H9 (cell line): Measurements from ENCODE around the gene AHDC1. TPM values are rescaled to one million over a fixed set of nuclear protein-coding genes. Genes with fewer than 3 reads are reported as not detected.

ENCODE experiments used
- DNase-seq: peaks from one replicate; pipeline ENCODE4 v3.0.0-alpha.2; 2017
- H2AFZ ChIP-seq: one replicate; pipeline ENCODE4 v1.6.1; 2013; ENCODE audit warnings: mild to moderate bottlenecking, low read length, control low read depth, moderate library complexity
- H2AK5ac ChIP-seq: 2 replicates; pipeline ENCODE4 v1.6.1; 2013; ENCODE audit warnings: low read length, control low read depth, mixed read lengths; ENCODE audit not compliant: insufficient read length
- H2BK120ac ChIP-seq: one replicate; pipeline ENCODE4 v1.6.1; 2013; ENCODE audit warnings: low read depth, mild to moderate bottlenecking, low read length, control low read depth, inconsistent platforms; ENCODE audit not compliant: poor library complexity, severe bottlenecking
- H2BK12ac ChIP-seq: 2 replicates; pipeline ENCODE4 v1.6.1; 2013; ENCODE audit warnings: low read length, control low read depth, mixed read lengths, low read depth; ENCODE audit not compliant: insufficient read length
- H2BK15ac ChIP-seq: 2 replicates; pipeline ENCODE4 v1.6.1; 2013; ENCODE audit warnings: low read depth, low read length, control low read depth
- H2BK20ac ChIP-seq: one replicate; pipeline ENCODE4 v1.6.1; 2013; ENCODE audit warnings: low read depth, mild to moderate bottlenecking, low read length, control low read depth, inconsistent platforms; ENCODE audit not compliant: poor library complexity, severe bottlenecking
- H2BK5ac ChIP-seq: 2 replicates; pipeline ENCODE4 v1.6.1; 2013; ENCODE audit warnings: low read length, control low read depth, mixed read lengths; ENCODE audit not compliant: insufficient read length
- H3K14ac ChIP-seq: 2 replicates; pipeline ENCODE4 v1.6.1; 2013; ENCODE audit warnings: low read length, control low read depth; ENCODE audit not compliant: insufficient read depth
- H3K18ac ChIP-seq: 2 replicates; pipeline ENCODE4 v1.6.1; 2013; ENCODE audit warnings: low read depth, mild to moderate bottlenecking, mixed read lengths, low read length, control low read depth; ENCODE audit not compliant: insufficient read length
- H3K23ac ChIP-seq: 2 replicates; pipeline ENCODE4 v1.6.1; 2013; ENCODE audit warnings: low read length, control low read depth, mixed read lengths, low read depth; ENCODE audit not compliant: insufficient read length
- H3K23me2 ChIP-seq: 2 replicates; pipeline ENCODE4 v1.6.1; 2013; ENCODE audit warnings: low read depth, mild to moderate bottlenecking, mixed read lengths, low read length, control low read depth; ENCODE audit not compliant: insufficient read length, poor library complexity, severe bottlenecking
- H3K27ac ChIP-seq: 2 replicates; pipeline ENCODE4 v1.5.1; 2013; ENCODE audit warnings: low read length, control low read depth, mixed read lengths, low read depth; ENCODE audit not compliant: insufficient read length
- H3K27me3 ChIP-seq: 2 replicates; pipeline ENCODE4 v1.6.1; 2013; ENCODE audit warnings: low read length, control low read depth, inconsistent platforms; ENCODE audit not compliant: insufficient read depth
- H3K4ac ChIP-seq: 2 replicates; pipeline ENCODE4 v1.6.1; 2013; ENCODE audit warnings: low read depth, mild to moderate bottlenecking, control low read depth, inconsistent platforms, low read length, moderate library complexity
- H3K4me1 ChIP-seq: 2 replicates; pipeline ENCODE4 v1.6.1; 2013; ENCODE audit warnings: low read length, control low read depth, inconsistent platforms; ENCODE audit not compliant: insufficient read depth
- H3K4me2 ChIP-seq: 2 replicates; pipeline ENCODE4 v1.6.1; 2013; ENCODE audit warnings: low read length, control low read depth, mixed read lengths; ENCODE audit not compliant: insufficient read length, insufficient read depth
- H3K56ac ChIP-seq: 2 replicates; pipeline ENCODE4 v1.6.1; 2013; ENCODE audit warnings: low read depth, mild to moderate bottlenecking, mixed read lengths, low read length, control low read depth; ENCODE audit not compliant: insufficient read length
- H3K79me1 ChIP-seq: 2 replicates; pipeline ENCODE4 v1.6.1; 2013; ENCODE audit warnings: low read depth, mild to moderate bottlenecking, moderate library complexity, low read length, control low read depth, inconsistent platforms; ENCODE audit not compliant: insufficient read depth, poor library complexity, severe bottlenecking
- H3K79me2 ChIP-seq: 2 replicates; pipeline ENCODE4 v1.6.1; 2013; ENCODE audit warnings: low read length, control low read depth, inconsistent platforms; ENCODE audit not compliant: insufficient read depth
- H3K9ac ChIP-seq: 2 replicates; pipeline ENCODE4 v1.6.1; 2013; ENCODE audit warnings: low read length, control low read depth, mixed read lengths; ENCODE audit not compliant: insufficient read length; ENCODE audit errors: extremely low read depth
- H3K9me3 ChIP-seq: one replicate; pipeline ENCODE4 v1.6.1; 2013; ENCODE audit warnings: low read depth, low read length, inconsistent platforms; ENCODE audit not compliant: control insufficient read depth
- H3T11ph ChIP-seq: one replicate; pipeline ENCODE4 v1.6.1; 2013; ENCODE audit warnings: mild to moderate bottlenecking, low read length, control low read depth, inconsistent platforms
- H4K20me1 ChIP-seq: one replicate; pipeline ENCODE4 v1.6.1; 2013; ENCODE audit not compliant: control insufficient read depth, insufficient read length, insufficient read depth
- H4K5ac ChIP-seq: 2 replicates; pipeline ENCODE4 v1.6.1; 2013; ENCODE audit warnings: low read depth, mild to moderate bottlenecking, mixed read lengths, low read length, control low read depth; ENCODE audit not compliant: insufficient read length
- H4K8ac ChIP-seq: replicated peaks from 2 replicates; pipeline ENCODE4 v1.6.1; 2013; ENCODE audit warnings: low read length, control low read depth, mixed read lengths, low read depth; ENCODE audit not compliant: insufficient read length
- H4K91ac ChIP-seq: 2 replicates; pipeline ENCODE4 v1.6.1; 2013; ENCODE audit warnings: low read depth, mild to moderate bottlenecking, moderate library complexity, mixed read lengths, low read length, control low read depth; ENCODE audit not compliant: insufficient read length
- H3K27ac Mint-ChIP-seq, 3 experiments: 2 replicates in 2 of 3; 3 replicates in 1 of 3; pipeline ENCODE4 v1.8.0; 2020 to 2021; ENCODE audit warnings: mixed read lengths in 3 of 3, mild to moderate bottlenecking in 1 of 3, moderate library complexity in 1 of 3
- H3K27me3 Mint-ChIP-seq: 2 replicates; pipeline ENCODE4 v1.8.0; 2021; ENCODE audit warnings: low read depth, mild to moderate bottlenecking, moderate library complexity, mixed read lengths
- H3K36me3 Mint-ChIP-seq, 3 experiments: 2 replicates in 2 of 3; 3 replicates in 1 of 3; pipeline ENCODE4 v1.8.0; 2020 to 2021; ENCODE audit warnings: low read depth in 3 of 3, mixed read lengths in 3 of 3; ENCODE audit not compliant: insufficient read depth in 1 of 3
- H3K4me1 Mint-ChIP-seq, 2 experiments: 2 replicates each; pipeline ENCODE4 v1.8.0; 2020; ENCODE audit warnings: mixed read lengths in 2 of 2
- H3K4me3 Mint-ChIP-seq, 2 experiments: 2 replicates in 1 of 2; 3 replicates in 1 of 2; pipeline ENCODE4 v1.8.0; 2020 to 2021; ENCODE audit warnings: mild to moderate bottlenecking in 2 of 2, mixed read lengths in 2 of 2, moderate library complexity in 1 of 2
- H3K9me3 Mint-ChIP-seq, 2 experiments: 2 replicates in 1 of 2; 3 replicates in 1 of 2; pipeline ENCODE4 v1.8.0; 2020; ENCODE audit warnings: mild to moderate bottlenecking in 2 of 2, mixed read lengths in 2 of 2, moderate library complexity in 1 of 2
- WGBS: extraction: QIAGEN DNeasy Blood & Tissue Kit; methylation state at CpG from one replicate; pipeline ENCODE4 v1.1.7; 2013; ENCODE audit warnings: missing lambda C conversion rate, low lambda C conversion rate, mixed read lengths; ENCODE audit not compliant: insufficient read length; ENCODE audit errors: extremely low coverage; 5-methylcytosine and 5-hydroxymethylcytosine counted together
- total RNA-seq: library from RNA; stranded (reverse); gene quantifications from 2 replicates; pipeline ENCODE4 v1.2.1, GENCODE V29; 2021
- TF ChIP-seq, protein P1 (sequence below): fragments of 200-600 bp; sonication (generic); conservative IDR thresholded peaks from 3 replicates; pipeline ENCODE4 v1.8.0; 2021; ENCODE audit warnings: antibody characterized with exemption, mild to moderate bottlenecking

The AHDC1 gene
- total RNA-seq, 1 experiment from 2014 or later, result 29.4 TPM

DNA sequence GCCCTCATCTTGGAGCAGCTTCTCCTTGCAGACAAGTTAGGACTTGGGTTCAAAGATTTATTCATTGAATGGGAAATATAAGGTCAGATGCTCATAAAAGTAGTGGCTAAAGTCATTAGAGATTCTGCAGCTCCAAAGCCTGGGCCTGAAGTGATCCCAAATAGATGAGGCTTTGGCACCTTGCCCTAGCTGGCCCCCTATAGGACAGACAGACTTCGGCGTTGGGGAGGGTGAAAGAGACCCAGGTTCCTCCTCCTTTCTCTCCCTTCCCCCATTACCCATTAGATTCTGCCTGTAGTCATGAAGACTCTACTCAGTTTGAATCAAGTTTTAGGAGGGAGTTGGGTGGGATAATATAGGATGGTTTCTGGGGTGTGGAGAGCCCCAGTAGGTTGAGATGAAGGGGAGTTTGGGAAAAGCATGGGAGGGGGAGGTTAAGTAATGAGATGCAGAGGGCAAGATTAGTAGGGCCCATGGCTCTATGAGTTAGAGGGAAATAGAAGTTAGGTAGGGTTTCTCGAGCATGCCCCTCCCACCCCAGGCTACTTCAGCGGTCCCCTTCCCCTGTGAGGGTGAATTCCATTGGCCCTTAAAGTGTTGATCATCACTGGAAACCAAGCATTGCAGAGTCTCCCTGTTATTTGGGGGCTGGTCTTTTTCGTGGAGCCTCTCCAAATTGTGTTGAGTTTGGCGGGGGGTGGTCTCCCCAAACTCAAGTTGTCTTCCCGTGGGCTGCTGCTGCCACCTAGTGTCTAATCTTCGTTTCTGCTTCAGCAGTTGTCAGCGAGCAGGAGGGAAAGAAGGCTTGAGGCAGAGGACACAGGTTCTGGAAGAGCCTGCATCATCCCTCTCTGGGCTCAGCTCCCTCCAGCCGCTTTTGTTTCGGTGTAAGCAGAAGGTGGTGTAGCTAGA lies 2.1 kb upstream of the AHDC1 start:
- Mint-ChIP-seq H3K27ac (peak overlapping the region; percentile 15 to 92 (median 62); a peak in 6 of 7 replicates), H3K4me1 (peaks cover 40 to 41% of the 10 kb centered on the region in 2 experiments), H3K27me3 (peaks cover 3% of the 10 kb centered on the region), H3K4me3 (peak overlapping the region; percentile 47 to 90), H3K9me3 (no peaks in the 10 kb centered on the region), H3K36me3 (peaks cover 0 to 1% (median 0%) of the 10 kb centered on the region in 3 experiments; a peak in 1 of 7 replicates)
- peaks cover 2% of the 10 kb centered on the region for H3K79me1 ChIP-seq
- no peak overlapping the region for H2AK5ac ChIP-seq
- no peak overlapping the region for H3K56ac ChIP-seq
- H4K91ac ChIP-seq, result no peak overlapping the region
- peaks cover 6% of the 10 kb centered on the region for H3K23me2 ChIP-seq
- H3K18ac ChIP-seq, result no peak overlapping the region
- H2BK12ac ChIP-seq, result no peak overlapping the region
- H3K27me3 ChIP-seq, result no peaks in the 10 kb centered on the region; the same call in 1 of the 2 replicates
- no peak overlapping the region for H3K27ac ChIP-seq
- H3K9me3 ChIP-seq, result no peaks in the 10 kb centered on the region
- H2AFZ ChIP-seq, result no peak overlapping the region
- no peak overlapping the region for H4K5ac ChIP-seq
- H2BK120ac ChIP-seq, result no peak overlapping the region
- DNase-seq, result peak; percentile 81
- no peak overlapping the region for H2BK20ac ChIP-seq
- H3T11ph ChIP-seq, result no peak overlapping the region
- H2BK15ac ChIP-seq, result no peak overlapping the region
- WGBS, result no CpG with 5 or more reads among the region's 11 CpGs
- H3K4ac ChIP-seq, result no peak overlapping the region
- H4K20me1 ChIP-seq, result no peaks in the 10 kb centered on the region
- H3K4me2 ChIP-seq, result peak overlapping the region; percentile 36
- TF ChIP-seq, protein P1, sequence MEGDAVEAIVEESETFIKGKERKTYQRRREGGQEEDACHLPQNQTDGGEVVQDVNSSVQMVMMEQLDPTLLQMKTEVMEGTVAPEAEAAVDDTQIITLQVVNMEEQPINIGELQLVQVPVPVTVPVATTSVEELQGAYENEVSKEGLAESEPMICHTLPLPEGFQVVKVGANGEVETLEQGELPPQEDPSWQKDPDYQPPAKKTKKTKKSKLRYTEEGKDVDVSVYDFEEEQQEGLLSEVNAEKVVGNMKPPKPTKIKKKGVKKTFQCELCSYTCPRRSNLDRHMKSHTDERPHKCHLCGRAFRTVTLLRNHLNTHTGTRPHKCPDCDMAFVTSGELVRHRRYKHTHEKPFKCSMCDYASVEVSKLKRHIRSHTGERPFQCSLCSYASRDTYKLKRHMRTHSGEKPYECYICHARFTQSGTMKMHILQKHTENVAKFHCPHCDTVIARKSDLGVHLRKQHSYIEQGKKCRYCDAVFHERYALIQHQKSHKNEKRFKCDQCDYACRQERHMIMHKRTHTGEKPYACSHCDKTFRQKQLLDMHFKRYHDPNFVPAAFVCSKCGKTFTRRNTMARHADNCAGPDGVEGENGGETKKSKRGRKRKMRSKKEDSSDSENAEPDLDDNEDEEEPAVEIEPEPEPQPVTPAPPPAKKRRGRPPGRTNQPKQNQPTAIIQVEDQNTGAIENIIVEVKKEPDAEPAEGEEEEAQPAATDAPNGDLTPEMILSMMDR, result peak; percentile 92
- no peak overlapping the region for H4K8ac ChIP-seq
- no peak overlapping the region for H3K23ac ChIP-seq
- H3K4me1 ChIP-seq, result peaks cover 10% of the 10 kb centered on the region; the same call in 1 of the 2 replicates
- H3K14ac ChIP-seq, result no peak overlapping the region
- H3K79me2 ChIP-seq, result peaks cover 3% of the 10 kb centered on the region; the same call in 1 of the 2 replicates
- H3K9ac ChIP-seq, result no peak overlapping the region
- no peak overlapping the region for H2BK5ac ChIP-seq
